HG03558 (cell line): Measurements from ENCODE around the gene ZCCHC14.
"Not testable (repeated sequence)": the region's sequence is repeated elsewhere in the genome, so short reads cannot be mapped to it uniquely, and the experiment has no call there.

Experiments used
- ATAC-seq: cut with Tn5 transposase; IDR thresholded peaks from one replicate; pipeline ENCODE4 v1.9.1; 2021; ENCODE audit warnings: moderate number of reproducible peaks; ENCODE audit not compliant: unreplicated experiment; ENCODE audit errors: extremely low read depth

The ZCCHC14 gene

DNA sequence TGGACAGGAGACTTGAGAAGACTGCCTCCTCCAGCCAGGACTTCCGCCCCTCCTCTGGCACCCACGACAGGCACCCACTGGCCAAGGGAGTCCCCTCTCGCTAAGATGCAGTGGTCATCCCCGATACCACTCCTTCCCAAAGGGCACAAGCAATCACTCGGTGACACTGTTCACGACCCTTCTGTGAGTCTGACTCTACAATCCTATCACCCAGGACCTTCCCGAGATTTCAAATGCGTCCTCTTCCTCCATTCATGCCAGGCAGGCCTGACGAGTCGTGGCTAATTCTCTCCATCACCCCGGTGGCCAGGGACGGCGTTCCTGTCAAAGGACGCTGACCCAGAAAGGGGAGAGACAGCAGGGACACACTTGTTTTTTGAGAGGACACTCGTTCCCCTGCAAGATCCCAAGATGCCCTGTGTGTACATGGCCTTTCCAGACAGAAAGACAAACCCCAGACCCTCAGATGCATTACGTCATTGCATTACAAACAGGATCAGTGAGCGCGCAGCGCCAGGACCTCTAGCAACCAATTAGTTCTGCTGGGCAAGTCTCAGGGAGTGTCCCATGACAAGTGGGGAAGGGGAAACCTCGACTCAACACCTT lies 121.5 kb downstream of the ZCCHC14 start:
- no peak for ATAC-seq

DNA sequence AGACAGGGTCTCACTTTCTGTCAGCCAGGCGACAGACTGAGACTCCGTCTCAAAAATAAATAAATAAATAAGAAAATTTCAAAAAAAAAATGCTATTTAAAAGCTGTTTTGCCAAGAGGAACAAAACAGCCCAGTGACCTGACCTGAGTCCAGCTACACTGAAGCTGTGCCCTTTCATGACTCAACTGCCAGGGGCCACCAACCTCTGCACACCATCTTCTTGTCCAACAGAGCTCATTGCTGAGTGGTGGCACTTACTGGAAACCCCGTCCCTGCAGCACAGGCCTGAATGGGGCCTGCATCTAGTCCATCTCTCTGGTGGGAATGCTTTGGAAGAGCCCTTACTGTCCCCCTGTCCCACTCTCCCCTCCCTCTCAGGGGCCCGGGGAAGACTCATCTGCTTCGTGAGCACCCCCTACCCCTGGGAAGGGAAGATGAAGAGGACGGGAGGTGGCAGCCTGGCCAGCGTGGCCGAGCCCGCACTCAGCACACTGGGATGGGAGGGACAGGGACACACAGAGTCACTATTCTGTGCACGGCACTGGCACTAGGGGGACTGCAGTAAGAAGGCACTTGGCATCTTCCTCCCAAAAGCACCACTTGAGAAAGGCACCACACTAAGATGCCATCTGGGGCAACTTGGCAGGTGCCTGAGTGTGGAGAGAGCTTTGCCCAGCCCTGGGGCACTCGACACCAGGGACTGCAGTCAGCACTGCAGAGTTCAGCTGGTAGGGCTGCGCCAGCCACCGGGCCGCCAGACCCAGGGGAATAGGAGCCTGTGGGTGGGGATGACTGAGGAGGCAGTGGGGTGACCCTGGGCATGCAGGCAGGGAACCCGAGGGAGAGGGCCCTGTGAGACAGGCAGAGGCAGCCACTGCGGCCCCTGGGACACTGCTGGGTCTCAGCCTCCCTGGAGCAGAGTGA lies 122.8 kb downstream of the ZCCHC14 start:
- ATAC-seq: no peak

DNA sequence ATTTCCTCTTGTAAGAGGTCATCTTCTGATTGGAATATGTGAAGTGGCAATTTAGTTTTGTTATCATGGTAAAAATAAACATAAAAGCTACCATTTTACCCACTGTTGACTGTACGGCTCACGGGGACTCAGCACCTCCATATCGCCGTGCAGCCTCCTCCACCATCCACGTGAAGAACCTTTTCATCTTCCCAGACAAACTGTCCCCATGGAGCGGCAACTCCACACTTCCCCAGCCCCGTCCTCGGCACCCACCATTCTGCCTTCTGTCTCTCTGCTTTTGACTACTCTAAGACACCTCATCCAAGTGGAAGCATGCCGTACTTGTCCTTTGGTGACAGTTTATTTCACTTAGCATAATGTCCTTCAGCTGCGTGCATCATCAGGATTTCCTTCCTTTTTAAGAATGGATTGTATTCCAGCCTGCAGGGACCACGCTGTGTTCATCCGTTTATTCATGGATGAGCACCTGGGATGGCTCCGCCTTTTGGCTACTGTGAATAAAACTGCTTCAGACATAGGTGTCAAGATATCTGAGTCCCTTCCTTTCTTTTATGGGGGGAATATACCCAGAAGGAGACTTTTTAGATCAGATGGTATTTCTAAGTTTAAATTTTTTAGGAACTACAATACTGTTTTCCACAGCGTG lies 123.6 kb downstream of the ZCCHC14 start:
- ATAC-seq: no peak

DNA sequence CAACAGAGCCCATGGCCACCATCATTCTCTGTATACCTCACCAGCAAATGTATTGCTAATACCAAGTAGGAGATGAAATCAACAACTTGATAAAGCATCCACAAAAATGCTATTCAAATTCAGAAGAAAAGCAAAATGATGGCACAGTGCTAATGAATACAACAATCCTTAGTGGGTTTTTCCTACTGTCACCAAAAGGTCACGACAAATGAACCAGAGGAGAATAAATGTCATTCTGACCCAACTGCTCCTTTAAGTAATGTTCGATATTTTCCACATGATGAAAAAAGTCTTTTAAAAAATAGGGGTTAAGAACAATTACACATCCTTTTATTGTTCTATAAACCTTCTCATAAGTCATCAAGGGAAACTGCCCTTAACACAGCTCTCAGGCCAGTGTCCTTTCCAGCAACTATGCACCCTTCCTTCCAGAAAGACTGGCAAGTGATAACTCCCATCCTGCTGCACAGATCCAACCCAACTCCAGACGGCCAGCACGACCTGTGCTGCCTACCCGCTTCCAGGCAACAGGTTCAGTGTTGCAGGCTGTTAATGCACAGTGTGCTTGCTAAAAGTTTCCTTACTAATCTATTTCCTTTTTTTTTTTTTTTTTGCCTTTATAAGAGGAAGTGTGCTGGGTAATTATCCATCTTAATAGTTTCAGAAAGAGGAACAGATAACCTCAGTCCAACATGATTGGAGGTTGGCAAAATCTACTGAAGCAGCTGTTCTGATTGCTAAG lies 124.6 kb downstream of the ZCCHC14 start:
- no peak for ATAC-seq

DNA sequence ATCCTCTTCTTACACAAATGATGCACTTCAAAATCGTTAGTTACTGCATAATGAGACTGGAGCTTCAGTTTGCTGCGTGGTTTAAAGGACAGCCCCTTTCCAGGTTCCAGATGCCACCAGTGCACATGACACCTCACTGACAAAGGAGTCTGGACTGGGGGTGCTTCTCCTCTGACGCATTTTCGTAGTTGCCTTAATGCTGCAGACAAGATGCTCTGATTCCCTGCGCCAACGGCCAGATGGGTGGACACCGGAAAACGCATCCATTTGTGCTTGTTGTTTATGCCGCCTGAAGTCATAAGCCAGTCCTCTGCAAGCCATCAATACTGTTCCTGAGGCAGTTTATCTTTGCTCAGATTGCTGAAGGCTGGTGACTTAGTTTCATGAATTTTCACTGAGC lies 125.3 kb downstream of the ZCCHC14 start:
- no peak for ATAC-seq

DNA sequence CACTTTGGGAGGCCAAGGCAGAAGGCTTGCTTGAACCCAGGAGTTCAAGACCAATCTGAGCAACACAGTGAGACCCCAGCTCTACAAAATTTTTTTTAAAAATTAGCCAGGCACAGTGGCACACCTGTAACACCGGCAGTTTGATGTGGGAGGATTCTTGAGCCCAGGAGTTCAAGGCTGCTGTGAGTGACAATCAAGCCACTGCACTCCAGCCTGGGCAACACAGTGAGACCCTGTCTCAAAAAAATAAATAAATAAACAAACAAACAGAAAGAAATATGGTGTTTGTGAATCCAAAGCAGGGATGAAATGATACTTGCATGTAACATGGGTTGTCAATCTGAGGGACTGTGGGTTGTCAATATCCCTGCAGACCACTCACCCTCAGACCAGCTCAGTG lies 125.9 kb downstream of the ZCCHC14 start:
- ATAC-seq: no peak

DNA sequence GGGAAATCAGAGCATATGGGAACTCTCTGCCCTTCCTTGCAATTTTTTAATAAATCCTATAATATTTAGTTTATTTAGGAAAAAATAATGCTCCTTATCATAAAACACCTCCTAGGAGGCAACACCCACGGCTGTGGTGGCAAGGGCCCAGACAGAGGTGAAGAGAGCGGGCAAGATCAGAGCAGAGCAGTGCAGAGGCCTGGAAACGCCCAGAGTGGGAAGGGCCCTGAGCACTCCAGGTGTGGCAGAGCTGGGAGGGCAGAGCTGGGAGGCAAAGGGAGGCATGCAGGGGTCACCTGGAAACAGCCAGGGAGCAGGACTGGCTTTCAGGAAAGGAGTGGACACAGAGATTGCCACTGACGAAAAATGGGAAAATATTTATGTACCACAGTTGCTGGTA lies 126.5 kb downstream of the ZCCHC14 start:
- no peak for ATAC-seq

DNA sequence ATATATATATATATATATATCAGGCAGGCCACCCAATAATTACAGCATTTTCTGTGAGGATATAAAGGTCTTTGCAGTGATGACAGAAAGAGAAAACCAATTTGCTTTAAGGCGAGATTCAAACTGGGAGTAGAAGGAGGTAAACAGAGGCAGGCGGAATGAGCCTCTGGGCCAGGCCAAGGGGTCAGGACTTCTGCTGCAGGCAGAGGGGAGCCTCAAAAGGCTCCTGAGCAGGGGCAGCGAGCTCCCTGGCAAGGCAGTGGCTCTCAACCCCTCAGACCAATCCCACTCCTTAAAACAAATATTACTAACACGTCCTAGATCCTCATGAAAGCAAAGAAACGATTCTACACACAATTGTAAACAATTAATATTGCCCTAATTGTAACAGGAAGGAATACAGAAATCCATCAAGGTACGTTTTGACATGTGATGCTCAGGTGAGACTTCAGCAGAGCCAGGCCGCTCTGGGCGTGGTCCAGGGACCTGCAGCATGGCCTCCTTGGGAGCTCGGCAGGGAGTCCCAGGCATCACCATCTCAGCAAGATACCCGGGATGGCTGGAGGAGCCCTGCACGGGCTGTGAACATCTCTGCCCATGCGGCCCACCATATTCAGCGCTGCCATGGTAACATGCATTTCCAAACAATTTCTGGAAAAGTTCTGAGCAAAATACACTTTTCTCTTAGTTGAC lies 127.7 kb downstream of the ZCCHC14 start:
- ATAC-seq: no peak

DNA sequence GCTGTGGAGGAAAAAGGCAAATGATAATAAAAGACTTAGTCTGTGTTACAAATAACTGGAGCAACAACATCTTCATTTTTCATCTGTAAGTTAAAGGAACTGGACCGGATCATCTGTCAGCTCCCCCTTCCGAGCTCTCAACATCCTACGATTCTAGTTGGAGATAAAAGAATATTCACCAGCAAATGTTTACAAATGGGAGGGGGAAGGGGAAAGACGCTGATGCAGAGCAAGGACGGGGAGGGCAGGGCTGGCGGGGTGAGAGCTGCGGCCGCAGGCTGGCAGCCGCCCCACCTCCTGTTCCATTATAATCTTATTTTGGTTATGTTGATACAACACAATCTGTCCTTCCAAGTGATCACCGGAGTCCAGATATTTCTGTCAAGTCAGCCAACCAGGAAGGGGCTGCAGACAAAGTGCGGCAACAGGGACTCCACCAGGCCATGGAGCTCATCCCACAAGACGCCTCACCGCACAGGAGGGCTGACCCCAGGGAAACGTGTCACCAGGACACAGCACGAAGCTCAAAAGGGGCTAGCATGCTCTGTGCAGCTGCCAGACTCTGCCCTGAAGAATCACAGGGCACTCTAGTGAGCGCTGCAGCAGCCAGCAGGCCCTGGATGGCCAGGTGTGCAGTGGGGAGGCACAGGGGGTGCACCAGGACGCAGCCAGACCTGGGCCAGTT lies 128.9 kb downstream of the ZCCHC14 start:
- ATAC-seq: no peak

DNA sequence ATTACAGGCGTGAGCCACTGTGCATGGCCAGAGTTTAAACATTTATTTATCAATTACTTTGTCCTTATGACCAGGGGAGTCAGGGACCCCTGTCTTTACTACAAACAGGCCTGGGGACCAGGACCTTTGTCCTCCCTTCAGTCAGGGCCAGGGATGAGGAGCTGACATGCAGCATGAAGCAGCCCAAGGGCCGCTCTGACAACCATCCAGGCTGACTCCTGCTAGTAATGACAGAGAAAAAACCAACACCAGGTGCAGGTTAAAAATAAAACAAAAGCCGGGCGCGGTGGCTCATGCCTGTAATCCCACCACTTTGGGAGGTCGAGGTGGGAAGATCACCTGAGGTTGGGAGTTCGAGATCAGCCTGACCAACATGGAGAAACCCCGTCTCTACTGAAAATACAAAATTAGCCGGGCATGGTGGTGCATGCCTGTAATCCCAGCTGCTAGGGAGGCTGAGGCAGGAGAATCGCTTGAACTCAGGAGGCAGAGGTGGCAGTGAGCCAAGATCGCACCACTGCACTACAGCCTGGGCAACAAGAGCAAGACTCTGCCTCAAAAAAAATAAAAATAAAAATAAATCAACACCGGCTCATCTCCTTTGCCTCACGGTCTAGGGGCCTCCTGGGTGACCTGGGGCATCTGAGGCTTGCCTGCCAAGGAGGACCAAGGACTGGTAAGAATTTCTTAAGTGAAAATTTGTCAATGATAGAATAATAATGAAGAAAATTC lies 129.8 kb downstream of the ZCCHC14 start:
- not testable (repeated sequence) for ATAC-seq

DNA sequence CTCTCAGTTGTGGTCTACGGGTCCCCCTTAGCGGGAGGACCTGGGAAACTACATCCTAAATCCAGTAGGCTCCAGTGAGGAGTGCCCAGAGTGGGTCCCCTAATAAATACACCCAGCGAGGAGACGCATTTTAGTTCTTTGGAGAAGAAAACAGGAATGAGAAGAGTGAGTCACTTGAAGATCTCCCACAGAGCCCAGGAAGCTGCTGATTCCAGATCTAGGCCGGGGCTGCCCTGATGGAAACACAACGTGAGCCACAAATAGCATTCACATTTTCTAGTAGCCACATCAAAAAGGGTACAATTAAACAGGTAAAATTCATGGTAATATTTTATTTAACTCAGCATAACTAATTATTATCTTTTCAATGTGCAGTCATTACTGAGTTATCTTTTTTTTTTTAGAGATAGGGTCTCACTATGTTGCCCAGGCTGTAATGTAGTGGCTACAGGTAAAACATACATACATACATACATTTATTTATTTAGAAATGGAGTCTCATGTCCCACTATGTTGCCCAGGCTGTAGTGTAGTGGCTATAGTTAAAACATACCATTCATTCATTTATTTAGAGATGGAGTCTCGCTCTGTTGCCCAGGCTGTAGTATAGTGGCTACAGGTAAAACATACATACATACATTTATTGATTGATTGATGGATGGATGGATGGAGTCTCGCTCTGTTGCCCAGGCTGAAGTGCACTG lies 130.8 kb downstream of the ZCCHC14 start:
- no peak for ATAC-seq

DNA sequence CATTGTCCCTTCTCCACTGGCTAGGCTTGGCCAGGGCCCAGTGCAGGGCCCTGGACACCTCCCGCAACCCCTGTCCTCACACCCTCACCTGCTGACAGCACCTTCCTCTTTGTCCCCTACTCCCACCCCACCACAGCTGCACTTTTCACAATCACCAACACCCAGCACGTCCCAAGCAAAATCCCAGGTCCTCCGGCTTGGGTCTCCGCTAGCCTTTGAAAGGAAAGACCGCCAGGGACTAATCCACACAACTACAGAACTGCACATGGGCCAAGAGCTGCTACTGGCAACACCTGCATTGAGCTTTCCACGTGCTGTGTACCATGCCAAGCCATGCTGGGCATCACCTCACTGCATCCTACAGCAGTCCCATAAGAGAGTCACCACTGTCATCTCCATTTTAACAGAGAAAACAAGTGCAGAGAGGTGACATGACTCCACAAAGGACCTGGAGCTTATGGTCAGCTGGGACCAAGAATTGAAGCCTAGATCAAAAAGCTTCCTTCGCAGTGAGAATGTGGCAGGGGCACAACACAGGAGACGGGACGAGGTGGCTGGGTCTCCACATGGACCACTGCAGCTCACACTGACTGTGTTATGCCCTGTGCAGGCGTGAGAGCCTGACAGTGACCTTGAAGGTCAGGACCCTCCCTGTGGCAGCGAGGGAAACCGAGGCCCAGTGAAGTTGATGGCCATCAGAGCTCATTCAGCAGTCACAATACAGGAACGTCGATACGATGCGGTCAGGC lies 131.8 kb downstream of the ZCCHC14 start:
- ATAC-seq: no peak

DNA sequence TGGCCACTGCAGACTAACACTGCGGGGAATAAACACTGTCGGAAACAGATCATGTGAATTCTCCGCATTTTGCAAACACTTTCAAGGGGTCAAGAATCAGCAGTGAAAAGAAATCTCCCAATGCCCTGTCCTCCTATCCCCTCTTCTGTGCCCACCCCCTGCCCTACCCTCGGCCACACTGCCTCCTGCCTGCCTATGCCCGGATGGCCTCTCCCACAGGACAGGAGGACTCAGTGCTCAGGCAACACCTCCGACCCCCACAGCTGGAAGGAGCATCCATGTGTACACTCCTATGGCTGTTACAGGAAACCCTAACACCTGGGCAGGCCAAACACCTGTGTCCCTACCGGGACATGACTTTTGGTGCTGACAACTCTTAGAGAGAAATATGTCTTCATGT lies 133.7 kb downstream of the ZCCHC14 start:
- no peak for ATAC-seq

DNA sequence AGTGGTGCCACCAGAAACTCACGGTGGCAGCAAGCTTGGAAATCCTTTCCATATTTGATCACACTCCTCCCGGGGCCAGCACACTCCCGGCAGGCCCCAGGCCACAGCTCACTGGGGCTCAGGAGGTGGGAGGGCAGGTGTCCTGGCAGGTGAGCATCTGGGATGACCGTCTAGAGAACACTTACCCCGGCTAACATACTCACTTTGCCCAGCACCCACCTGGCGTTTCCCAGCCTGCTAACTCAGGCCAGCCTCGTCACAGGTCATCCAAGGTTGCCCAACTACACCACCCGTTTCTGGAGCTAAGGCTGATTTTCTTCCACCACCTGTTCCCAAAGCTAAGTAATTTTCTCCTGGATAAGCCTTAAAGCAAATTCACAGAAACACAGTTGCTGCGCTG lies 134.1 kb downstream of the ZCCHC14 start:
- no peak for ATAC-seq

DNA sequence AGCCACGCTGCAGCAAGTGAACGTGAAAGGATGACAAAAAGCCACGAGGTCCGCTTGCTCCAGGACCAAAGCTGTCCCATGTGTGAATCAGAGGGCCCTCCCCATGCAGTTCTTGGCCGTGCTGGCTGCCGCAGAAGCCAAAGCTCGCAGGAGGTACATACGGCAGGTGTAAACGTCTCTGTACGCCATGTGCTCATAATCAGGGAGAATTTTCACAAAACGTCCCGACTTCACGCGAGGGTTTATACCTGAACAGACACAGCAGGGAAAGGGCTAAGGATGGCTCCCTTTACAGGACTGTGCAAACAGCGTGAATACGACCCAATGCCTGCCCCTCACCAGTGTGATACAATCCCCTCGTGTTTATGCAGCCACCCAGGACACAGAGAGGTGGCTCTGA lies 134.6 kb downstream of the ZCCHC14 start:
- no peak for ATAC-seq

DNA sequence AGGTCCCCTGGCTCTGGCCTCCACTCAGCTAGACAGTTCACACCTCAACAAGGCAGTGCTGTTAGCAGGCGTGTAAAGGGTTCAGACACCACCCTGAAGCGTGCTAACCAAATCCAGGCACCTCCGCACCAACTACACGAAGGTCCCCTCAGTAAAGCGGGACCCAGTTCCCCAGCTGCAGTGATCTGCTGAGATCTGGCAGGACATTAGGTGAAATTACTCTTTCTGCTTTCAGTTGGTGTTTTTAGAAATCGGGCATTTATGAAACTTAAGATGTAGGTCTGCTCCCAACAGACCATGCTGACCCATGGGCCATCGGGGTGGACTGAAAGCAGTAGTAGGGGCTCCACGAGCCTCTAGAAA lies 136.4 kb downstream of the ZCCHC14 start:
- no peak for ATAC-seq
